Uterus (tissue), 4 donors: ENCODE measurements around the gene KRTAP10-3. TPM values are rescaled to one million over a fixed set of nuclear protein-coding genes. Genes with fewer than 3 reads are reported as not detected.

ENCODE experiments used
- DNase-seq, 2 donors: peaks; one replicate each; pipeline ENCODE4 v3.0.0-alpha.2; 2019 to 2020
- H3K27ac ChIP-seq, 2 donors: fragments of 200-600 bp; sonication (generic); 1 replicate in 1 of 2; 2 replicates in 1 of 2; pipeline ENCODE4 v1.5.1; 2016 to 2018
- H3K27me3 ChIP-seq, 2 donors: fragments of 200-600 bp; sonication (generic); one replicate each; pipeline ENCODE4 v1.5.1; 2018 to 2019; ENCODE audit warnings: control low read depth in 1 of 2
- H3K36me3 ChIP-seq, 2 donors: fragments of 200-600 bp; sonication (generic); one replicate each; pipeline ENCODE4 v1.5.1; 2019; ENCODE audit warnings: control low read depth in 1 of 2
- H3K4me1 ChIP-seq, 2 donors: fragments of 200-600 bp; sonication (generic); one replicate each; pipeline ENCODE4 v1.5.1; 2018 to 2019; ENCODE audit warnings: control low read depth in 1 of 2
- H3K4me3 ChIP-seq, 2 donors: fragments of 200-600 bp; sonication (generic); 1 replicate in 1 of 2; 2 replicates in 1 of 2; pipeline ENCODE4 v1.5.1; 2018 to 2019; ENCODE audit warnings: mild to moderate bottlenecking in 1 of 2
- H3K9me3 ChIP-seq, 2 donors: fragments of 200-600 bp; sonication (generic); one replicate each; pipeline ENCODE4 v1.5.1; 2019; ENCODE audit warnings: control low read depth in 1 of 2
- POLR2A ChIP-seq, 2 donors: fragments of 450-650 bp; IDR thresholded peaks; one replicate each; pipeline ENCODE4 v1.6.1; 2016; ENCODE audit warnings: antibody characterized with exemption in 2 of 2, mild to moderate bottlenecking in 1 of 2, moderate library complexity in 1 of 2
- intact Hi-C: fragments of 100-400 bp; cut with DNase I; formaldehyde crosslinking; loops from one replicate; pipeline ENCODE4 v1.15.1; 2023; ENCODE audit warnings: low total_unique reads
- total RNA-seq, 4 donors: library from RNA; depleted of rRNA in 3 of 4; stranded (reverse); fragments of >200 nt in 3 of 4; gene quantifications; one replicate each; pipeline versions ENCODE4 v1.1.0 to v1.2.4, GENCODE V29; 2014 to 2023
- TF ChIP-seq, protein P1 (sequence below), 4 experiments: fragments of 200-600 bp in 2 of 4; fragments of 450-650 bp in 2 of 4; sonication (generic) in 2 of 4; IDR thresholded peaks; one replicate each; pipeline ENCODE4 v1.5.1; 2016 to 2019; ENCODE audit warnings: antibody characterized with exemption in 4 of 4, mild to moderate bottlenecking in 2 of 4, moderate library complexity in 1 of 4
- donor health status: DM: yes; HTN: yes; CAD: no.

KRTAP10-3 gene
- total RNA-seq, 4 donors from 2014 or later = not detected

DNA sequence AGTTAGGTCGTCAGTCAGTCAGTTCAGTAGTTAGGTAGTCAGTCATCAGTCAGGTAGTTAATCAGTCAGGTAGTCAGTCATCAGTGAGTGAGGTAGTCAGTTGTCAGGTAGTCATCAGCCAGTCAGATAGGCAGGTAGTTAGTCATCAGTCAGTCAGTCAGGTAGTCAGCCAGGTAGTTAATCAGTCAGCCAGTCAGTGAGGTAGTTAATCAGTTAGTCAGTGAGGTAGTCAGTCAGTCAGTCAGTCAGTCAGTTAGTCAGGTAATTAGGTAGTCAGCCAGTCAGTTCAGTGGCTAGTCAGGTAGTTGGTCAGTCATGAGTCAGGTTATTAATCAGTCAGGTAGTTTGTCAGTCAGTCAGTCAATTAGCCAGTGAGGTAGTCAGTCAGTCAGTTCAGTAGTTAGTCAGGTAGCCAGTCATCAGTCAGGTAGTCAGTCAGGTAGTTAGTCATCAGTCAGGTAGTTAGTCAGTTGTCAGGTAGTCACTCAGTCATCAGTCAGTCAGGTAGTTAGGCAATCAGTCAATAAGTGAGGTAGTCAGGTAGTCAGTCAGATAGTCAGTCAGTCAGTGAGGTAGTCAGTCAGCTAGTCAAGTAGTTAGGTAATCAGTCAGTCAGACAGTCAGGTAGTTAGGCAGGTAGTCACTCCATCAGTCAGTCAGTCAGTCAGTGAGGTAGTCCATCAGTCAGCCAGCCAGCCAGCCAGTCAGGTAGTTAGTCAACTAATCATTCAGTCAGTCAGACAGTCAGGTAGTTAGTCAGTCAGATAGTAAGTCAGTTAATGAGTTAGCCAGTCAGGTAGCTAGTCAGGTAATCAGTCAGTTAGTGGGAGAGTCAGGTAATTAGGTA lies 34.8 kb downstream of the KRTAP10-3 start:
- intact Hi-C loops = no loop called here
- H3K27ac ChIP-seq = no peak overlapping the region
- no peaks in the 10 kb centered on the region for H3K36me3 ChIP-seq
- H3K4me3 ChIP-seq = no peak overlapping the region
- TF ChIP-seq POLR2A (IDR thresholded peaks at IDR 0.05) = no peak
- TF ChIP-seq, protein P1, sequence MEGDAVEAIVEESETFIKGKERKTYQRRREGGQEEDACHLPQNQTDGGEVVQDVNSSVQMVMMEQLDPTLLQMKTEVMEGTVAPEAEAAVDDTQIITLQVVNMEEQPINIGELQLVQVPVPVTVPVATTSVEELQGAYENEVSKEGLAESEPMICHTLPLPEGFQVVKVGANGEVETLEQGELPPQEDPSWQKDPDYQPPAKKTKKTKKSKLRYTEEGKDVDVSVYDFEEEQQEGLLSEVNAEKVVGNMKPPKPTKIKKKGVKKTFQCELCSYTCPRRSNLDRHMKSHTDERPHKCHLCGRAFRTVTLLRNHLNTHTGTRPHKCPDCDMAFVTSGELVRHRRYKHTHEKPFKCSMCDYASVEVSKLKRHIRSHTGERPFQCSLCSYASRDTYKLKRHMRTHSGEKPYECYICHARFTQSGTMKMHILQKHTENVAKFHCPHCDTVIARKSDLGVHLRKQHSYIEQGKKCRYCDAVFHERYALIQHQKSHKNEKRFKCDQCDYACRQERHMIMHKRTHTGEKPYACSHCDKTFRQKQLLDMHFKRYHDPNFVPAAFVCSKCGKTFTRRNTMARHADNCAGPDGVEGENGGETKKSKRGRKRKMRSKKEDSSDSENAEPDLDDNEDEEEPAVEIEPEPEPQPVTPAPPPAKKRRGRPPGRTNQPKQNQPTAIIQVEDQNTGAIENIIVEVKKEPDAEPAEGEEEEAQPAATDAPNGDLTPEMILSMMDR (IDR thresholded peaks at IDR 0.05) = no peak
- H3K4me1 ChIP-seq = no peaks in the 10 kb centered on the region
- DNase-seq = no peak
- H3K27me3 ChIP-seq = no peaks in the 10 kb centered on the region
- no peaks in the 10 kb centered on the region for H3K9me3 ChIP-seq

DNA sequence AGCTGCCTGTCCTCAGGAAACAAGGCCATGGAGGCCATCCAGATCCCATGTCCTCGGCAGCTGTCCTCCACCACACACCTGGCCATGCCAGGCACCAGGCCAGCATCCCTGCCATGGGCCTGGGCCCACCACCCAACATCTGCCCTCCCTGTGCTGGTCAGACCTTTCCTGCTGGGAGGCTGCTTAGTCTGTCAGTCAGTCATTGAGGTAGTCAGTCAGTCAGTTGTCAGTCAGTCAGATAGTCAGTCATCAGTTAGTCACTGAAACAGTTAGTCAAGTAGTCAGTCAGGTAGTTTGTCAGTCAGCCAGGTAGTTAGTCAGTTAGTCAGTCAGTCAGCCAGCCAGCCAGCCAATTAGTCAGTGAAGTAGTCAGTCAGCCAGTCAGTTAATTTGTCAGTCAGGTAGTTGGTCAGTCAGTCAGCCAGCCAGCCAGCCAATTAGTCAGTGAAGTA lies 35.8 kb downstream of the KRTAP10-3 start:
- TF ChIP-seq POLR2A (IDR thresholded peaks at IDR 0.05) = no peak
- TF ChIP-seq, protein P1 (IDR thresholded peaks at IDR 0.05) = no peak
- DNase-seq = peak in 1 of 2 donors; percentile 2
- intact Hi-C loops = no loop called here
- H3K9me3 ChIP-seq = no peaks in the 10 kb centered on the region
- H3K4me1 ChIP-seq = no peaks in the 10 kb centered on the region
- H3K4me3 ChIP-seq = no peak overlapping the region
- H3K27ac ChIP-seq = no peak overlapping the region
- no peaks in the 10 kb centered on the region for H3K36me3 ChIP-seq
- no peaks in the 10 kb centered on the region for H3K27me3 ChIP-seq

DNA sequence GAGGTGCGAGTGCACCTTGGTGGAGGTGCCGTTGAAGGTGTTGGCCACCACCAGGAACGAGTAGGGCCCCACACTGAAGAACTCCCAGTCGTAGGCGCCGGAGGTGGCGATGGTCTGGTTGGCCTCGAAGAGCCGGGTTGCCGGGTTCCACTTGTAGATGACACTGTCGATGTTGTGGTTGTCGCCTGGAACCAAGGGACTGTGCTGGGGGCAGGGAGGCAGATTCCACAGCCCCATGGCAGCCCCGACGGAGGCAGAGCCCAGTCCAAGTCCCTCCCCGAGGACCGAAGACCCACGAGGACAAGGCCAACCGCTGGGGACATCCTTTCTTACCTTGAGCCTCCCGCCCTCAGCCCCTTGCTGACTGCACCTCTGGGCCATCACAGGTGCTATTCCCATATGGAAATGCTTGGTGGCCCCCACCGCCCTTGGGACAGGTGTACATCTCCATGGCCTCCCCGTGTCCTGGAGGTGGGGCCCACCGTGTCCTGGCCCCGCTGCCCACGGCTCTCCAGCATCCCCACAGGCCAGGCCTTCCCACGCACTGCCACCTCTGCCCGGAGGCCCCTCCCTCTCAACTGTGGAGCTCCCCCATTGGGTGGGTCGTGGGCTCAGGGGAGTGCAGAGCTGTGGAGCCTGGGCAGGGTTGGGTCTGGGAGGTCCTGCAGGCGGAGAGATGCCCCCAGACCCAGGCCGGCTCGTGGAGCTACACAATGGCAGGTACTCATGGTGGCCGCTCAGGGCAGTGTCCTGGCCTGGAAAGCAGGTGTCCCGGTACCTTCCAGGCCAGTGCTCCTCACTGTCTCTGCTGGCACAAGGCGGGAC lies 36.5 kb downstream of the KRTAP10-3 start:
- Histone ChIP-seq H3K4me3 (no peak overlapping the region), H3K36me3 (no peaks in the 10 kb centered on the region), H3K27me3 (no peaks in the 10 kb centered on the region), H3K9me3 (no peaks in the 10 kb centered on the region), H3K4me1 (no peaks in the 10 kb centered on the region), H3K27ac (no peak overlapping the region)
- intact Hi-C loops = no loop called here
- TF ChIP-seq, protein P1 (IDR thresholded peaks at IDR 0.05) = no peak
- no peak for TF ChIP-seq POLR2A (IDR thresholded peaks at IDR 0.05)
- DNase-seq = peak; percentile 9 to 11

DNA sequence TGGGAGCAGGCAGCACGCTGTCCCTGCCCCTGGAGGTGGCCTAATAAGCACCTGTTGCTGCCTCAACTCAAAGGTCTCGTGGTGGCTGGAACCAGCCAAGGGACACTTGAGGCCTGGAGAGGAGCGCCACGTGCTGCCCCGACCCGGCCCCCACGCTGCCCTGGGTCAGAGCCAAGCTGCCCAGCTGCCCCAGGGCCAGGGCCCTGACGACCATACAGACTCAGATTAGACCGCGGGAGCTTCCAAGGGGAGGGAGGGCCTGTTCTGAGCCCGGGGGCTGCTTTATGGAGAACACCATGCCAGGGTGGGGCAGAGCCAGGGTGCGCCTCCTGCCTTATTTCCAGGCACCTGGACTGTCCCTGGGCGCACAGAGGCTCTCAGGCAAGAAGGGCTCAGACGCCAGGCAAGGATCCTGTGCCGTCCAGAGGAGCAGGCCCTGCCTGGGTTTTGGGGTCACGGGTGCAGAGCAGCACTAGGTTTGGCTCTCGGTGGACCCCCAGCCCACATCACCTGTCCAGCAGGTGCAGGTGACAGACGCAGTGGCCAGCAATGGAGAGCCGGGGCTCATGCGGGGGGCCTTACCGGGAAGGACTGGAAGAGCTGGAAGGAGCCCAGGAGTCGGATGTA lies 37.2 kb downstream of the KRTAP10-3 start:
- peak in 1 of 2 donors; percentile 6 for DNase-seq
- Histone ChIP-seq H3K36me3 (no peaks in the 10 kb centered on the region), H3K4me3 (no peak overlapping the region), H3K27ac (no peak overlapping the region), H3K4me1 (no peaks in the 10 kb centered on the region), H3K27me3 (no peaks in the 10 kb centered on the region), H3K9me3 (no peaks in the 10 kb centered on the region)
- TF ChIP-seq, protein P1 (IDR thresholded peaks at IDR 0.05) = no peak
- TF ChIP-seq POLR2A (IDR thresholded peaks at IDR 0.05) = no peak
- intact Hi-C loops = no loop called here
